Liver (tissue), 9 donors: ENCODE data around the gene MARK3. TPM values are rescaled to one million over a fixed set of nuclear protein-coding genes. Genes with fewer than 3 reads are reported as not detected.

Experiments used
- DNase-seq: peaks from one replicate; pipeline ENCODE4 v3.0.0-alpha.2; 2017; ENCODE audit warnings: low spot score
- H3K27ac ChIP-seq, 2 donors: one replicate each; pipeline ENCODE4 v1.7.0; 2013; ENCODE audit warnings: inconsistent platforms in 2 of 2, low read length in 2 of 2, control low read depth in 1 of 2, low read depth in 1 of 2, mild to moderate bottlenecking in 1 of 2
- H3K27me3 ChIP-seq, 4 donors: one replicate each; pipeline versions ENCODE4 v1.6.1 to v1.7.0; 2013; ENCODE audit warnings: low read length in 3 of 4, inconsistent platforms in 1 of 4, mild to moderate bottlenecking in 1 of 4, moderate library complexity in 1 of 4; ENCODE audit not compliant: control insufficient read depth in 4 of 4, insufficient read depth in 4 of 4
- H3K36me3 ChIP-seq, 4 donors: one replicate each; pipeline versions ENCODE4 v1.6.1 to v1.7.0; 2013; ENCODE audit warnings: low read length in 3 of 4, mild to moderate bottlenecking in 3 of 4, low read depth in 1 of 4, moderate library complexity in 1 of 4; ENCODE audit not compliant: control insufficient read depth in 4 of 4, insufficient read depth in 3 of 4
- H3K4me1 ChIP-seq, 4 donors: one replicate each; pipeline versions ENCODE4 v1.6.1 to v1.7.0; 2013; ENCODE audit warnings: low read length in 3 of 4, mild to moderate bottlenecking in 3 of 4, moderate library complexity in 1 of 4; ENCODE audit not compliant: control insufficient read depth in 4 of 4, insufficient read depth in 4 of 4
- H3K4me3 ChIP-seq, 3 donors: one replicate each; pipeline versions ENCODE4 v1.6.1 to v1.7.0; 2013; ENCODE audit warnings: low read length in 3 of 3, control low read depth in 1 of 3, low read depth in 1 of 3, mild to moderate bottlenecking in 1 of 3
- H3K9ac ChIP-seq, 2 donors: one replicate each; pipeline ENCODE4 v1.7.0; 2013; ENCODE audit warnings: low read length in 2 of 2, mild to moderate bottlenecking in 2 of 2, moderate library complexity in 2 of 2, control low read depth in 1 of 2, low read depth in 1 of 2
- H3K9me3 ChIP-seq, 4 donors: one replicate each; pipeline versions ENCODE4 v1.6.1 to v1.7.0; 2013; ENCODE audit warnings: low read length in 3 of 4; ENCODE audit not compliant: control insufficient read depth in 4 of 4
- EGR1 ChIP-seq, 2 donors: IDR thresholded peaks; 2 replicates each; pipeline ENCODE4 v1.6.1; 2016 to 2018; ENCODE audit warnings: antibody characterized with exemption in 2 of 2, low read depth in 2 of 2
- FOXA1 ChIP-seq: IDR thresholded peaks from 2 replicates; pipeline ENCODE4 v1.6.1; 2016; ENCODE audit warnings: antibody characterized with exemption
- FOXA2 ChIP-seq: IDR thresholded peaks from 2 replicates; pipeline ENCODE4 v1.6.1; 2016; ENCODE audit warnings: antibody characterized with exemption
- GABPA ChIP-seq, 2 donors: IDR thresholded peaks in 1 of 2; conservative IDR thresholded peaks in 1 of 2; 2 replicates each; pipeline ENCODE4 v1.6.1; 2016; ENCODE audit warnings: antibody characterized with exemption in 2 of 2, mild to moderate bottlenecking in 1 of 2, moderate library complexity in 1 of 2
- HNF4A ChIP-seq, 2 donors: conservative IDR thresholded peaks; 2 replicates each; pipeline ENCODE4 v1.6.1; 2016; ENCODE audit warnings: antibody characterized with exemption in 2 of 2, mild to moderate bottlenecking in 2 of 2
- HNF4G ChIP-seq: IDR thresholded peaks from 2 replicates; pipeline ENCODE4 v1.6.1; 2016; ENCODE audit warnings: antibody characterized with exemption
- JUND ChIP-seq, 2 donors: IDR thresholded peaks; 2 replicates each; pipeline ENCODE4 v1.6.1; 2016; ENCODE audit warnings: antibody characterized with exemption in 2 of 2
- NR2F2 ChIP-seq: IDR thresholded peaks from 2 replicates; pipeline ENCODE4 v1.6.1; 2016; ENCODE audit warnings: antibody characterized with exemption
- RAD21 ChIP-seq, 2 donors: IDR thresholded peaks; 2 replicates each; pipeline ENCODE4 v1.6.1; 2016; ENCODE audit warnings: antibody characterized with exemption in 2 of 2, mild to moderate bottlenecking in 2 of 2
- SP1 ChIP-seq: IDR thresholded peaks from 2 replicates; pipeline ENCODE4 v1.6.1; 2018; ENCODE audit warnings: antibody characterized with exemption, mild to moderate bottlenecking
- TAF1 ChIP-seq: conservative IDR thresholded peaks from 2 replicates; pipeline ENCODE4 v1.6.1; 2016; ENCODE audit warnings: antibody characterized with exemption, mild to moderate bottlenecking
- YY1 ChIP-seq: IDR thresholded peaks from 2 replicates; pipeline ENCODE4 v1.6.1; 2016; ENCODE audit warnings: antibody characterized with exemption, mild to moderate bottlenecking
- WGBS: extraction: QIAGEN DNeasy Blood & Tissue Kit; methylation state at CpG from one replicate; pipeline ENCODE4 v1.1.7; 2013; 5-methylcytosine and 5-hydroxymethylcytosine counted together
- polyA plus RNA-seq, 2 donors: library from polyadenylated mRNA; stranded (reverse) in 1 of 2; unstranded in 1 of 2; fragments of 200-250 nt in 1 of 2; fragments of >200 nt in 1 of 2; fragmentation: Nextera tagmentation in 1 of 2; extraction: Ambion mirVana in 1 of 2; gene quantifications; one replicate each; pipeline versions ENCODE4 v1.2.1 to v1.2.3, GENCODE V29; 2013 to 2015
- total RNA-seq, 2 donors: library from RNA; depleted of rRNA; stranded (reverse); fragments of >200 nt; gene quantifications; one replicate each; pipeline ENCODE4 v1.2.3, GENCODE V29; 2014
- TF ChIP-seq, protein P1 (sequence below): IDR thresholded peaks from 2 replicates; pipeline ENCODE4 v1.6.1; 2016; ENCODE audit warnings: antibody characterized with exemption
- TF ChIP-seq, protein P2 (sequence below): IDR thresholded peaks from 2 replicates; pipeline ENCODE4 v1.6.1; 2016; ENCODE audit warnings: antibody characterized with exemption
- TF ChIP-seq, protein P3 (sequence below): IDR thresholded peaks from 2 replicates; pipeline ENCODE4 v1.6.1; 2016; ENCODE audit warnings: antibody characterized with exemption, mild to moderate bottlenecking
- TF ChIP-seq, protein P4 (sequence below): fragments of 150-350 bp; IDR thresholded peaks from 2 replicates; pipeline ENCODE4 v1.5.1; 2017; ENCODE audit warnings: improper control_type of control experiment, low read depth, low read length; ENCODE audit not compliant: missing input control
- TF ChIP-seq, protein P5 (sequence below): IDR thresholded peaks from 2 replicates; pipeline ENCODE4 v1.6.1; 2016; ENCODE audit warnings: antibody characterized with exemption
- donor health status: healthy.
- donor health status: healthy.
- donor health status: healthy.
- donor health status: healthy.
- donor health status: healthy.

Gene MARK3
- total and polyA plus RNA-seq, 4 donors: 14.1 to 86.0 (median 33.0) TPM

DNA sequence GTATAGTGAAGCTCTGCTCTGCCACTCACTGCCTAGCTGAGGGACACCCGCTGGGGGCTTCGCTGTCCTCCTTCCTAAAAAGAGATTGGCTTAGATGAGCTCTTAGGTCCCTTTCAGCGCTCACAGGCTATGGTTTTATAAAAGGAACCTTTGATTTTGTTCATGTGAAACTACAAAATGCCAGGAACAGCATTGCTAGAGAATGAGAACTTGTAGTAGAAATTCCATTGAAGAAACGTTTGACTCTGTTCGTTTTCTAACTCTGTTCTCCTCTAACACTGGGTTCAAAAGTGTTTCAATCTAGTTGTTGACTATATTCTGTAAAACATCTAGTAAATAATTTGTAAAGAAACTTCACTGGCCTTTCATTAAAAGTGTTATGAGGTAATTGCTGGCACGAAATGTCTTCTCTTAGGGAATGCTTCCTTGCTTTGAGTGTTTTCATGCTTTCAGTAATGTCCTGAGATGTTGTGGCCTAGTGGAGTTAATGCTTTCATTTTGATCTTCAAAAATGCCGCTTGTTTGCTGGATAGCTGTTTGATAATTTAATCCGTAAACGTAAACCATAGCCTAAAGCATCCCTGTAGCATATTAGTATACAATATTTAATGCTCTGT is 1.6 kb downstream of the MARK3 start (continued):
- TF ChIP-seq, protein P1, sequence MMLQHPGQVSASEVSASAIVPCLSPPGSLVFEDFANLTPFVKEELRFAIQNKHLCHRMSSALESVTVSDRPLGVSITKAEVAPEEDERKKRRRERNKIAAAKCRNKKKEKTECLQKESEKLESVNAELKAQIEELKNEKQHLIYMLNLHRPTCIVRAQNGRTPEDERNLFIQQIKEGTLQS: no peak
- TF ChIP-seq, protein P2, sequence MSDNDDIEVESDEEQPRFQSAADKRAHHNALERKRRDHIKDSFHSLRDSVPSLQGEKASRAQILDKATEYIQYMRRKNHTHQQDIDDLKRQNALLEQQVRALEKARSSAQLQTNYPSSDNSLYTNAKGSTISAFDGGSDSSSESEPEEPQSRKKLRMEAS: no peak
- TF ChIP-seq YY1 (no peak), FOXA1 (no peak), FOXA2 (no peak)
- TF ChIP-seq, protein P3, sequence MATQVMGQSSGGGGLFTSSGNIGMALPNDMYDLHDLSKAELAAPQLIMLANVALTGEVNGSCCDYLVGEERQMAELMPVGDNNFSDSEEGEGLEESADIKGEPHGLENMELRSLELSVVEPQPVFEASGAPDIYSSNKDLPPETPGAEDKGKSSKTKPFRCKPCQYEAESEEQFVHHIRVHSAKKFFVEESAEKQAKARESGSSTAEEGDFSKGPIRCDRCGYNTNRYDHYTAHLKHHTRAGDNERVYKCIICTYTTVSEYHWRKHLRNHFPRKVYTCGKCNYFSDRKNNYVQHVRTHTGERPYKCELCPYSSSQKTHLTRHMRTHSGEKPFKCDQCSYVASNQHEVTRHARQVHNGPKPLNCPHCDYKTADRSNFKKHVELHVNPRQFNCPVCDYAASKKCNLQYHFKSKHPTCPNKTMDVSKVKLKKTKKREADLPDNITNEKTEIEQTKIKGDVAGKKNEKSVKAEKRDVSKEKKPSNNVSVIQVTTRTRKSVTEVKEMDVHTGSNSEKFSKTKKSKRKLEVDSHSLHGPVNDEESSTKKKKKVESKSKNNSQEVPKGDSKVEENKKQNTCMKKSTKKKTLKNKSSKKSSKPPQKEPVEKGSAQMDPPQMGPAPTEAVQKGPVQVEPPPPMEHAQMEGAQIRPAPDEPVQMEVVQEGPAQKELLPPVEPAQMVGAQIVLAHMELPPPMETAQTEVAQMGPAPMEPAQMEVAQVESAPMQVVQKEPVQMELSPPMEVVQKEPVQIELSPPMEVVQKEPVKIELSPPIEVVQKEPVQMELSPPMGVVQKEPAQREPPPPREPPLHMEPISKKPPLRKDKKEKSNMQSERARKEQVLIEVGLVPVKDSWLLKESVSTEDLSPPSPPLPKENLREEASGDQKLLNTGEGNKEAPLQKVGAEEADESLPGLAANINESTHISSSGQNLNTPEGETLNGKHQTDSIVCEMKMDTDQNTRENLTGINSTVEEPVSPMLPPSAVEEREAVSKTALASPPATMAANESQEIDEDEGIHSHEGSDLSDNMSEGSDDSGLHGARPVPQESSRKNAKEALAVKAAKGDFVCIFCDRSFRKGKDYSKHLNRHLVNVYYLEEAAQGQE: no peak

DNA sequence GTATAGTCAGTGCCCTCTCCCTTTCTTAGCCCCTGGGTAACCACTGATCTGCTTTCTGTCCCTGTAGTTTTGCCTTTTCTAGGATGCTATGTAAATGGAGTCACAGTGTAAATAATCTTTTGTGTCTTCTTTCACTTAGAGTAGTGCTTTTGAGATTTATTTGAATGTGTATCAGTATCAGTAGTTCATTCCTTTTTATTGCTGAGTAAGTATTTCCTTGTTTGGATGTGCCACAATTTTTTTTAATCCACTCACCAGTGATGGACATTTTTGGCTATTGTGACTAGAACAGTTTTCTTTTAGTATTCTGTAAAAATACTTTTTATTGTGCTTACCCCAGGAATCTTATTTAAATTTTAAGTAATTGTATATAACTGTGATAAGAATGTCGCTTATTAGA is 3.4 kb downstream of the MARK3 start:
- H3K4me1 ChIP-seq: peaks cover 8 to 36% (median 19%) of the 10 kb centered on the region in 4 donors
- no peak for TF ChIP-seq FOXA2
- TF ChIP-seq JUND (IDR thresholded peaks at IDR 0.05): no peak
- no peak for TF ChIP-seq TAF1
- no peak for TF ChIP-seq GABPA (IDR thresholded peaks at IDR 0.05 in 1 of 2, conservative IDR thresholded peaks at IDR 0.05 in 1 of 2)
- no peak for TF ChIP-seq HNF4G
- TF ChIP-seq, protein P2: no peak
- TF ChIP-seq SP1: no peak
- no peak for TF ChIP-seq NR2F2
- TF ChIP-seq EGR1 (IDR thresholded peaks at IDR 0.05; ENCODE audit: low read depth in 2 of 2): no peak
- TF ChIP-seq, protein P4, sequence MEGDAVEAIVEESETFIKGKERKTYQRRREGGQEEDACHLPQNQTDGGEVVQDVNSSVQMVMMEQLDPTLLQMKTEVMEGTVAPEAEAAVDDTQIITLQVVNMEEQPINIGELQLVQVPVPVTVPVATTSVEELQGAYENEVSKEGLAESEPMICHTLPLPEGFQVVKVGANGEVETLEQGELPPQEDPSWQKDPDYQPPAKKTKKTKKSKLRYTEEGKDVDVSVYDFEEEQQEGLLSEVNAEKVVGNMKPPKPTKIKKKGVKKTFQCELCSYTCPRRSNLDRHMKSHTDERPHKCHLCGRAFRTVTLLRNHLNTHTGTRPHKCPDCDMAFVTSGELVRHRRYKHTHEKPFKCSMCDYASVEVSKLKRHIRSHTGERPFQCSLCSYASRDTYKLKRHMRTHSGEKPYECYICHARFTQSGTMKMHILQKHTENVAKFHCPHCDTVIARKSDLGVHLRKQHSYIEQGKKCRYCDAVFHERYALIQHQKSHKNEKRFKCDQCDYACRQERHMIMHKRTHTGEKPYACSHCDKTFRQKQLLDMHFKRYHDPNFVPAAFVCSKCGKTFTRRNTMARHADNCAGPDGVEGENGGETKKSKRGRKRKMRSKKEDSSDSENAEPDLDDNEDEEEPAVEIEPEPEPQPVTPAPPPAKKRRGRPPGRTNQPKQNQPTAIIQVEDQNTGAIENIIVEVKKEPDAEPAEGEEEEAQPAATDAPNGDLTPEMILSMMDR: no peak
- no peak for TF ChIP-seq FOXA1
- TF ChIP-seq, protein P3: no peak
- no peak for TF ChIP-seq RAD21 (IDR thresholded peaks at IDR 0.05)
- no peak for TF ChIP-seq HNF4A (conservative IDR thresholded peaks at IDR 0.05)
- TF ChIP-seq, protein P5, sequence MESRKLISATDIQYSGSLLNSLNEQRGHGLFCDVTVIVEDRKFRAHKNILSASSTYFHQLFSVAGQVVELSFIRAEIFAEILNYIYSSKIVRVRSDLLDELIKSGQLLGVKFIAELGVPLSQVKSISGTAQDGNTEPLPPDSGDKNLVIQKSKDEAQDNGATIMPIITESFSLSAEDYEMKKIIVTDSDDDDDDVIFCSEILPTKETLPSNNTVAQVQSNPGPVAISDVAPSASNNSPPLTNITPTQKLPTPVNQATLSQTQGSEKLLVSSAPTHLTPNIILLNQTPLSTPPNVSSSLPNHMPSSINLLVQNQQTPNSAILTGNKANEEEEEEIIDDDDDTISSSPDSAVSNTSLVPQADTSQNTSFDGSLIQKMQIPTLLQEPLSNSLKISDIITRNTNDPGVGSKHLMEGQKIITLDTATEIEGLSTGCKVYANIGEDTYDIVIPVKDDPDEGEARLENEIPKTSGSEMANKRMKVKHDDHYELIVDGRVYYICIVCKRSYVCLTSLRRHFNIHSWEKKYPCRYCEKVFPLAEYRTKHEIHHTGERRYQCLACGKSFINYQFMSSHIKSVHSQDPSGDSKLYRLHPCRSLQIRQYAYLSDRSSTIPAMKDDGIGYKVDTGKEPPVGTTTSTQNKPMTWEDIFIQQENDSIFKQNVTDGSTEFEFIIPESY: no peak
- TF ChIP-seq, protein P1: no peak
- H3K4me3 ChIP-seq: no peak overlapping the region
- H3K36me3 ChIP-seq: no peaks in the 10 kb centered on the region
- H3K27me3 ChIP-seq: no peaks in the 10 kb centered on the region
- 100% methylated on average over 1 of the region's 1 CpG for WGBS
- H3K9me3 ChIP-seq: no peaks in the 10 kb centered on the region
- H3K9ac ChIP-seq: no peak overlapping the region
- no peak overlapping the region for H3K27ac ChIP-seq
- no peak for DNase-seq
